Left ventricle myocardium inferior (tissue), 1 donor: Measurements from ENCODE around the gene RAB7B. TPM values are rescaled to one million over a fixed set of nuclear protein-coding genes. Genes with fewer than 3 reads are reported as not detected.

Source experiments
- DNase-seq: peaks from one replicate; pipeline ENCODE4 v3.0.0-alpha.2; 2020
- H3K27ac ChIP-seq: fragments of 200-600 bp; replicated peaks from 2 replicates; pipeline ENCODE4 v1.8.0; 2021
- H3K27me3 ChIP-seq: fragments of 200-600 bp; 2 replicates; pipeline ENCODE4 v1.8.0; 2021; ENCODE audit warnings: low read depth
- H3K36me3 ChIP-seq: fragments of 200-600 bp; 2 replicates; pipeline ENCODE4 v1.8.0; 2021
- H3K4me1 ChIP-seq: fragments of 200-600 bp; 2 replicates; pipeline ENCODE4 v1.8.0; 2021
- H3K4me3 ChIP-seq: fragments of 200-600 bp; 2 replicates; pipeline ENCODE4 v1.8.0; 2021; ENCODE audit warnings: mild to moderate bottlenecking, moderate library complexity
- H3K9me3 ChIP-seq: fragments of 200-600 bp; replicated peaks from 2 replicates; pipeline ENCODE4 v1.8.0; 2021
- CTCF ChIP-seq: fragments of 200-600 bp; IDR thresholded peaks from 2 replicates; pipeline ENCODE4 v1.8.0; 2021; ENCODE audit warnings: antibody characterized with exemption, mild to moderate bottlenecking, borderline replicate concordance
- intact Hi-C: fragments of 100-400 bp; cut with micrococcal nuclease; formaldehyde crosslinking; loops from one replicate; pipeline ENCODE4 v1.11.0; 2022
- total RNA-seq: library from RNA; stranded (reverse); fragmentation: NEBNext Ultra II Directional; extraction: Animal tissue kit (Norgen Biotek cat#: 25700); gene quantifications from one replicate; pipeline ENCODE4 v1.2.1, GENCODE V29; 2021
- donor health status: DM: no; HTN: yes; CAD: no; lungs with severe emphysema.

The RAB7B gene
- total RNA-seq, 1 donor from 2014 or later = 1.4 TPM

GRCh38 chr1:206048582-206048981 is 45.4 kb upstream of the RAB7B start:
- Histone ChIP-seq H3K4me1 (no peaks in the 10 kb centered on the region), H3K36me3 (no peaks in the 10 kb centered on the region), H3K27me3 (peaks cover 10% of the 10 kb centered on the region), H3K4me3 (no peak overlapping the region), H3K27ac (no peak overlapping the region), H3K9me3 (no peaks in the 10 kb centered on the region)
- no peak for TF ChIP-seq CTCF
- intact Hi-C loops = no loop called here
- DNase-seq = no peak

GRCh38 chr1:206047271-206047670 is 44.1 kb upstream of the RAB7B start:
- H3K4me1 ChIP-seq = no peaks in the 10 kb centered on the region
- no peaks in the 10 kb centered on the region for H3K36me3 ChIP-seq
- H3K27me3 ChIP-seq = peaks cover 23% of the 10 kb centered on the region
- intact Hi-C loops = no loop called here
- TF ChIP-seq CTCF = no peak
- no peak overlapping the region for H3K27ac ChIP-seq
- no peaks in the 10 kb centered on the region for H3K9me3 ChIP-seq
- H3K4me3 ChIP-seq = no peak overlapping the region
- DNase-seq = no peak

GRCh38 chr1:206041640-206042039 is 38.4 kb upstream of the RAB7B start:
- H3K4me1 ChIP-seq = no peaks in the 10 kb centered on the region
- H3K27ac ChIP-seq = no peak overlapping the region
- peaks cover 49% of the 10 kb centered on the region for H3K27me3 ChIP-seq
- TF ChIP-seq CTCF = no peak
- no peak overlapping the region for H3K4me3 ChIP-seq
- intact Hi-C loops = no loop called here
- DNase-seq = no peak
- H3K9me3 ChIP-seq = no peaks in the 10 kb centered on the region
- H3K36me3 ChIP-seq = no peaks in the 10 kb centered on the region

GRCh38 chr1:206040328-206040727 is 37.1 kb upstream of the RAB7B start:
- H3K27ac ChIP-seq = no peak overlapping the region
- intact Hi-C loops = no loop called here
- no peaks in the 10 kb centered on the region for H3K36me3 ChIP-seq
- peaks cover 57% of the 10 kb centered on the region for H3K27me3 ChIP-seq
- no peak for TF ChIP-seq CTCF
- DNase-seq = no peak
- no peaks in the 10 kb centered on the region for H3K9me3 ChIP-seq
- H3K4me3 ChIP-seq = no peak overlapping the region
- no peaks in the 10 kb centered on the region for H3K4me1 ChIP-seq

- H3K27me3 ChIP-seq = peaks cover 66% of the 10 kb centered on the region
- intact Hi-C loops = loop anchor here (10.0 kb wide), 1 partner anchor 65 kb away; no protein-coding TSS in a partner anchor
Observed at GRCh38 chr1:206039046-206039973, 36.1 kb upstream of the RAB7B start.

More at GRCh38 chr1:206039046-206039973, 36.1 kb upstream of the RAB7B start:
- no peak for DNase-seq
- Histone ChIP-seq H3K4me1 (no peaks in the 10 kb centered on the region), H3K36me3 (no peaks in the 10 kb centered on the region), H3K27ac (no peak overlapping the region), H3K9me3 (no peaks in the 10 kb centered on the region), H3K4me3 (no peak overlapping the region)
- no peak for TF ChIP-seq CTCF
